Measurements from ENCODE around the gene CCDC195.

The CCDC195 gene

DNA sequence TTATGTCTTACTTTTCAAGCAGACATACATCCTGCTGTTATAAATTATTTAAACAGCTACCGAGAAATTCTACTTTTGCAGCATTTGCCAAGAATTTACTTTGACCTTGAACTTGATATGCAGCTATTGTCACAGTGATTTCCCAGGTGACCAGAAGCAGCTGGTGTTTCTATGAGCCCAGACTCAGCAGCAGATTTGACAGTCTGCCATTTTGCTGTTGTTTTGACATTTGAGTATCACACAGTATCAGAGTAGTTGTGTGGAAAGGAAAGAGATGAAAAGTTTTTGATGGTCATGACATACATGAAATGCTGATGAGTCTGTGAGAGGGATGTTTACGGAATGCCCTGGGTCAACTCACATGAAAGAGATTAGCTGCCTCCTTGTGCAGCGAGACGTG, 6.6 kb upstream of the CCDC195 start:
- TF ChIP-seq, protein P1, sequence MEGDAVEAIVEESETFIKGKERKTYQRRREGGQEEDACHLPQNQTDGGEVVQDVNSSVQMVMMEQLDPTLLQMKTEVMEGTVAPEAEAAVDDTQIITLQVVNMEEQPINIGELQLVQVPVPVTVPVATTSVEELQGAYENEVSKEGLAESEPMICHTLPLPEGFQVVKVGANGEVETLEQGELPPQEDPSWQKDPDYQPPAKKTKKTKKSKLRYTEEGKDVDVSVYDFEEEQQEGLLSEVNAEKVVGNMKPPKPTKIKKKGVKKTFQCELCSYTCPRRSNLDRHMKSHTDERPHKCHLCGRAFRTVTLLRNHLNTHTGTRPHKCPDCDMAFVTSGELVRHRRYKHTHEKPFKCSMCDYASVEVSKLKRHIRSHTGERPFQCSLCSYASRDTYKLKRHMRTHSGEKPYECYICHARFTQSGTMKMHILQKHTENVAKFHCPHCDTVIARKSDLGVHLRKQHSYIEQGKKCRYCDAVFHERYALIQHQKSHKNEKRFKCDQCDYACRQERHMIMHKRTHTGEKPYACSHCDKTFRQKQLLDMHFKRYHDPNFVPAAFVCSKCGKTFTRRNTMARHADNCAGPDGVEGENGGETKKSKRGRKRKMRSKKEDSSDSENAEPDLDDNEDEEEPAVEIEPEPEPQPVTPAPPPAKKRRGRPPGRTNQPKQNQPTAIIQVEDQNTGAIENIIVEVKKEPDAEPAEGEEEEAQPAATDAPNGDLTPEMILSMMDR (conservative IDR thresholded peaks at IDR 0.05), result no peak
- H3K27ac ChIP-seq, result no peak overlapping the region

DNA sequence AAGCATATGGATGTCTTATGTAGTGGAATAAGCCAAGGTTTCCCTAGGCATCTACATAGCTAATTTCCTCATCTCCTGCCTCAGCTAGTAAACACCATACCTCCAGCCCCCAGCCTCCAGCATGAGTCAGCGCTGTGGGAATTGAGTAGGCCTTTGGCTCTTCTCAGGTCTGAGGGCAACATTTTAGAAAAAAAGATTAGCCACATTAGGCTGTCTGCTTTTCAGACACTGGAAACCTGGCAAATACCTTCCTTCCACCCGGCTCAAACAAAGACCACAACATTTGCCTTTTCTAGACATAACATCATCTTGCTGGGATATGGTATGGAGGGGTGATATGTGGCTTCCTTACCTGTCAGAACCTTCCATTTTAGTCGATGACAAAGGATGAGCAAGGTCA, 6.1 kb upstream of the CCDC195 start:
- no peak overlapping the region for H3K27ac ChIP-seq
- TF ChIP-seq, protein P1 (conservative IDR thresholded peaks at IDR 0.05), result no peak

DNA sequence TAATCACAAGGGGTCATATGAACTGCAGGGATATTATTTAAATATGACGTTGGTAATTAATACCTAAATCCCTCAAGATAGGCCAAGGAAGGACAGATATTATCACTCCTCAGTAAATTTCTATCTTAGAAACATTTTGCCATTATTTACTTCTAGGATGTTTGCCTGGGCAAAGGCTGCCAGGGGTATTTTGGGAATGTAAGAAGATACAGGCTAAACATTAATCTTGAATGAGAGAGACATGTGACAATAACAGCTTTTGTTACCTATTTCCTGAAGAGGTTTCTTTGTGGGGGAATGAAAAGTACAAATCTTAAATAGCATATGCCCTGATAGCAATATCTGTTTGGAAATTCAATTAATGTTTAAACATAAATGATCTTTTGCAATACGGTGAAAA, 756 bp upstream of the CCDC195 start:
- TF ChIP-seq, protein P1 (conservative IDR thresholded peaks at IDR 0.05), result no peak

DNA sequence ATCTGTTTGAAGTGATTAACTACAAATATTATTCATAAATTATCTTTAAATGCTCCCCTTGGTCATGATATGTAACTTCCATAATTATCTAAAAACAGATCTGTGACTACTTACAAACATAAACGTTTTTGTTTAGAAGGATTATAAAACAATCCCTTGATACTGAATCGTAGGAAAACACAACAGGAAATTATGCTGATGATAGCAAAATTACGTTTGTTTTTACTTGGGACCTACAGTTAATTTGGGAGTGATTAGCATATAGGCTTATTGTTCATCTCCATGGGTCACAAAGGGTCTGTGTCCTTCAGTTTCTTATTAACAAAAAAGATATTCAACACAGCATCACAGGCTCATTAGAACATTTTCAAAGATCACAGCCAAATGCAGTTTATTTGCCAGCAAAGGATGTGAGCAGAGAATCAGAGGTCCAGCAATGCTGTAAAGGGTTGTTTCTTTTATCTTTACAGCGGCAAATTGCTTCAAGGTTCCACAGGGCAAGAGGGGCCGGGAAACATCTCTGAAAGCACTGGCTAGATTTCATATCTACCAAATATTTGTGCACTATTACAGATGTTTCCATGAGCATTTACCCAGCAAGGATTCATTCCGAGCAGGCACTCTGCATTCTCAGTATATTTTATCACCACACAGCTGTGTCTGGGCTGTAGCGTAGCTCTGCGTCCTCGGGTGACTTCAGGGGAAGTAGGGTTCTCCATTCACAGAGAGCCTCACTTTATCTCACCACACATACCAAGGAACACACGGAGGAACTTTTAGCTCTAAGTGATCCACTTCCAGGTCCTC, 4.1 kb downstream of the CCDC195 start:
- TF ChIP-seq, protein P1 (conservative IDR thresholded peaks at IDR 0.05), result no peak
- H3K27ac ChIP-seq, result no peak overlapping the region

More for the DNA sequence above, 756 bp upstream of the CCDC195 start:
- H3K27ac ChIP-seq, result peak overlapping the region; percentile 35

DNA sequence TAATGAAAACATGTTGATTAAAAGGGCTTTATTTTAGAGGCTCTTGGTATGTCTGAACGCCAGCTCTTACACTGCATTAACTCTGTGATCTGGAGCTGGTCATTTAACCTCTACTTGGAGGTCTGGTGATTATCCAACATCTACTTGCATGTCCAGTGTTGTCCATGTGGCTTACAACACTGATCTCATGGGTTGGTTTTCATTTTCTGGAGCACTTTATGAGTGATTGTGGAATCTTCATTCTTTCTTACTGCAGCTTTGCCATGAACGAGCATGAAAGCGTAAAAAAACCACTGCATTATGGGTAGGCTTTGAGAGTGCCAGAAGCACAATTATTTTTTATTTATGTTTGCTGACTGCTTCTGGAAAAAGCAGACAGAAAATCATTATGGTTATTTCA, 4.8 kb downstream of the CCDC195 start:
- TF ChIP-seq, protein P1 (conservative IDR thresholded peaks at IDR 0.05), result no peak
- H3K27ac ChIP-seq, result no peak overlapping the region

DNA sequence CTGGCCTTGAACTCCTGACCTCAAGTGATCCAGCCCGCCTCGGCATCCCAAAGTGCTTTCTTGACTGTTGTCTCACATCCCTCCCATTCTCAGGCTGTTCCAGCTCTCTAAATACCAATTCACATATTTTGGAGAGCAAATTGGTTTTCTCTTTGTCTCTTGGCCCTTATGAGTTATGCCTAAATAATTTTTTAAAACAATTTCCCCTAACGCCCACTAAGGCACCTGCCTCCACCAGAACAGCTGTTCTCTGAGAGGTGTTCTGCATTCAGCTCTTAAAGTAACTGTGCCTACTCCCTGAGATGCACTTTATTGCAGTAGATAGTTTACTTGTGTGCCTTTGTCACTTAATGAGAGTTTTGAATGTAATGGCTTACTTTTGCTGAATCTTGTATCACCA, 6.9 kb downstream of the CCDC195 start:
- TF ChIP-seq, protein P1 (conservative IDR thresholded peaks at IDR 0.05), result no peak
- no peak overlapping the region for H3K27ac ChIP-seq

DNA sequence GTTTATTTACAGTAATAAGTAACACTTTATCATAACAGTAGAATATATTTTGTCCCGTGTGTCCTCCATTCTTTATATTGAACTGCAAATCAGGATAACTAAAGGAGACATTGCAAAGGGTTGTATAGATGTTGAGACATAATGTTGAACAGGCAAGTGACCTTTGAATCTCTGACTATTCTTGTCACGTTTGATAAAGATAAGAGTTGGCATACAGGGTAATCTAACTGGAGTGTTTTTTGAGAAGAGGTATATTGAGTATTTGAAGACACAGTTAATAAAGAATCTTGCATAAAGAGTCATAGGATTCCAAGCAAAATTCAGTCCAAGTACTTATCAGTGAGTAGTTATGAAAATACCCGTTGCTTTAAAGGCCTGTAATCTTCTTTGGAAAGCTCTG, 21.7 kb downstream of the CCDC195 start:
- TF ChIP-seq, protein P1 (conservative IDR thresholded peaks at IDR 0.05), result no peak

More for the DNA sequence above, 21.7 kb downstream of the CCDC195 start:
- H3K27ac ChIP-seq, result no peak overlapping the region

Measured in VCaP (cell line).